Measurements from ENCODE around the gene ZNF792. TPM values are rescaled to one million over a fixed set of nuclear protein-coding genes. Genes with fewer than 3 reads are reported as not detected.

Gene ZNF792
- total RNA-seq, 1 donor from 2014 or later = 4.9 TPM

DNA sequence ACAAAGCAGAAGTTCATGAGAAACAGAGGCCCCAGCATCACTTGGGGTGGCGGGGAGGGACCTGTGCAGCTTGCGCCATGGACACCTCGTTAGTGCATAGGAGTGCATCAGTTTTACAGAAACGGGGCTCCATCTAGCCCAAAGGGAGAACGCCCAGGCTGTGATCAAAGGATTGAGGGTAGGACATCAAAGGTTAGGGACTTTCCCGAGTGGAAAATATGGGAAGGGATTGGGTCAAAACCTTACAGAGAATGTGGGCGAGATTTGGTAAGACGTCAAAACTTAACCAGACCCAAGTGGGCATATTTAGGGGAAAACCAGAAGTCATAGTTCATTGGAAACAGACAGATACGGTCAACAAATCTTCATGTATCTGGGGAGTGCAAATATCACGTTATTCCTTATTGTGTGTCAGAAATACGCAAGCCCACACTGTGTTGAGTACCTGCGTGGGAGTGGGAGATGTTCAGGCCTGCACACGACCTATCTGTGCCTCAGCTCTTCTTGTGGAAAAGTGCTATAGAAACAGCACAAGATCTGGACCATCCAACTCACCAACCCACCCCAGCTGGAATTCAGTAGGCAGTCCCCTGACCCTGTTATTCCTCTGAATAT, 26.7 kb upstream of the ZNF792 start:
- CTCF ChIA-PET = no interaction called here
- no peaks in the 10 kb centered on the region for H3K9me3 Mint-ChIP-seq
- no peak overlapping the region for H3K4me3 Mint-ChIP-seq
- POLR2A ChIA-PET = interaction anchor here (0.8 to 2.6 kb wide), 2 partner anchors 10 to 357 kb away, joined by 3 to 25 read pairs; partner anchors contain the start of genes FFAR1 and GRAMD1A
- intact Hi-C loops (cut with micrococcal nuclease) = no loop called here
- H3K27me3 Mint-ChIP-seq = no peaks in the 10 kb centered on the region
- peak overlapping the region; percentile 26 for H3K27ac Mint-ChIP-seq
- H3K36me3 Mint-ChIP-seq (ENCODE audit: low read depth) = no peaks in the 10 kb centered on the region
- DNase-seq = no peak
- no peak for TF ChIP-seq CTCF (IDR thresholded peaks at IDR 0.05)
- peak; percentile 10 for ATAC-seq (ENCODE audit: low read depth)
- peaks cover 7% of the 10 kb centered on the region for H3K4me1 Mint-ChIP-seq

- no peak for DNase-seq
- POLR2A ChIA-PET = interaction anchor here (2.6 kb wide), 1 partner anchor 11 kb away, joined by 25 read pairs; the partner anchor contains the start of gene GRAMD1A
- H3K27me3 Mint-ChIP-seq = peaks cover under 1% of the 10 kb centered on the region
- ATAC-seq (ENCODE audit: low read depth) = no peak
- TF ChIP-seq CTCF (IDR thresholded peaks at IDR 0.05) = no peak
- peaks cover 7% of the 10 kb centered on the region for H3K4me1 Mint-ChIP-seq
- CTCF ChIA-PET = interaction anchor here (1.5 kb wide), 1 partner anchor 16 kb away, joined by 4 read pairs; no protein-coding TSS in a partner anchor
- H3K27ac Mint-ChIP-seq = no peak overlapping the region
- no peaks in the 10 kb centered on the region for H3K36me3 Mint-ChIP-seq (ENCODE audit: low read depth)
- H3K4me3 Mint-ChIP-seq = no peak overlapping the region
- H3K9me3 Mint-ChIP-seq = no peaks in the 10 kb centered on the region
- intact Hi-C loops (cut with micrococcal nuclease) = no loop called here
Observed at GRCh38 chr19:34989298-34989697, 25.3 kb upstream of the ZNF792 start.

DNA sequence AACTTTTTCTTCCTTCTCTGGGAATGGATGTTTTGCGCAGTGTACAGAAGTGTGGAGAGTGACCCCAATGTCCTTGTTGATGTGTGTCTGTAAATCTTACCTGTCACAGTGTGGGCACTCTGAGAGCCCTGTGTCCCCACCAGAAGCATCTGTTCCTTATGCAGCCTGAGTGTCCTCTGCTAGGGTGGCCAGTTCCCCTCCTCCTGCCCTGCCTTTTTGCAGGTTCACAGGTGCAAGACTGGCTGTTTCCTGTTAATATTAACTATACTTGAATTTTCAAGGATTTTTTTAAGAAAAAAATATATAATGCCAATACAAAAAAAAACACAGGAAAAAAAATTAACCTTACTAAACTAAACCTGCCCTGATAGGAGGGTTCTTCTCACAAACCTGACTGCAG, 24.1 kb upstream of the ZNF792 start:
- H3K4me1 Mint-ChIP-seq = peaks cover 11% of the 10 kb centered on the region
- no peak overlapping the region for H3K4me3 Mint-ChIP-seq
- H3K9me3 Mint-ChIP-seq = no peaks in the 10 kb centered on the region
- intact Hi-C loops (cut with micrococcal nuclease) = no loop called here
- ChIA-PET CTCF (no interaction called here), POLR2A (no interaction called here)
- DNase-seq (no peak), ATAC-seq (ENCODE audit: low read depth) (no peak)
- peaks cover 8% of the 10 kb centered on the region for H3K27me3 Mint-ChIP-seq
- TF ChIP-seq CTCF (IDR thresholded peaks at IDR 0.05) = no peak
- H3K36me3 Mint-ChIP-seq (ENCODE audit: low read depth) = no peaks in the 10 kb centered on the region
- H3K27ac Mint-ChIP-seq = no peak overlapping the region

GRCh38 chr19:34985249-34986022, 21.4 kb upstream of the ZNF792 start:
- DNase-seq = no peak
- Mint-ChIP-seq H3K9me3 (no peaks in the 10 kb centered on the region), H3K36me3 (ENCODE audit: low read depth) (no peaks in the 10 kb centered on the region), H3K27ac (no peak overlapping the region), H3K4me3 (no peak overlapping the region), H3K4me1 (peaks cover 5% of the 10 kb centered on the region), H3K27me3 (peaks cover 8% of the 10 kb centered on the region)
- TF ChIP-seq CTCF (IDR thresholded peaks at IDR 0.05) = no peak
- intact Hi-C loops (cut with micrococcal nuclease) = no loop called here
- ChIA-PET CTCF (no interaction called here), POLR2A (no interaction called here)
- ATAC-seq (ENCODE audit: low read depth) = no peak

GRCh38 chr19:34984287-34984686, 20.3 kb upstream of the ZNF792 start:
- CTCF ChIA-PET = no interaction called here

More at GRCh38 chr19:34984287-34984686, 20.3 kb upstream of the ZNF792 start:
- Mint-ChIP-seq H3K27me3 (peaks cover 13% of the 10 kb centered on the region), H3K4me3 (no peak overlapping the region), H3K27ac (no peak overlapping the region), H3K36me3 (ENCODE audit: low read depth) (no peaks in the 10 kb centered on the region), H3K9me3 (no peaks in the 10 kb centered on the region), H3K4me1 (peaks cover 3% of the 10 kb centered on the region)
- ATAC-seq (ENCODE audit: low read depth) (no peak), DNase-seq (no peak)
- TF ChIP-seq CTCF (IDR thresholded peaks at IDR 0.05) = no peak
- intact Hi-C loops (cut with micrococcal nuclease) = no loop called here
- POLR2A ChIA-PET = interaction anchor here (0.7 kb wide), 1 partner anchor 28 kb away, joined by 5 read pairs; no protein-coding TSS in a partner anchor
